GM19043 (cell line): ENCODE results near the gene BRCC3.

Experiments
- ATAC-seq: cut with Tn5 transposase; IDR thresholded peaks from one replicate; pipeline ENCODE4 v1.9.1; 2021; ENCODE audit warnings: low read depth; ENCODE audit not compliant: unreplicated experiment

The BRCC3 gene

GRCh38 chrX:155070975-155071693, at the start of gene BRCC3, which contains the start of the genes CMC4 and MTCP1:
Gene BRCC3 (plus strand): TSS chrX:155071508. CDS start chrX:155071528, 20 bp downstream.
Gene CMC4 (minus strand): TSS chrX:155071136. CDS start chrX:155064023, 7,113 bp downstream.
Gene MTCP1 (minus strand): TSS chrX:155071136. CDS start chrX:155066010, 5,126 bp downstream.
- ATAC-seq, result peak; percentile 80

DNA sequence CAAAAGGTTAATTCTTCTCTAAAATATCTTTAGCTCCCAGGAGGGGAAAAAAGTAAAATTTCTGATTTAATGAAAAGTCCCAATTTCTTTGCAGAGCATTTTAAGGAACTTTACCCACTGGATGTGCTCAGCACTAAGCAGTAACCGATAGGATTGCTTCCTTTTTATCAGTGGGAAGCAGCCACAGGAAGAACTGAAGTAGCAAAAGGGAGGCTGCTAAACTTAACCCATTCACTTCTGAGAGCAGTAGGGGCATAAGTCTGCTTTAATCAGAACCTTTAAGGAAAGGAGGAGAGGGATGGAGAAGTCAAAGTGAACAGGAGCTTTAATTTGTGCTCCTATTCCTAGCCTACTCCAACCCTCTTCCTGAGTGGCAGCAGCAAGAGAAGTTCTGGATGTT, 48.7 kb upstream of the BRCC3 start, which contains the start of gene F8:
Gene F8, minus strand, starts transcription at position 139 of the 400 bp plus-strand sequence. CDS start 171 bp downstream, outside the sequence.
- ATAC-seq, result no peak

- ATAC-seq, result no peak
These were observed 47.1 kb upstream of the BRCC3 start for GRCh38 chrX:155023907-155024833.

GRCh38 chrX:155026420-155026726, 44.9 kb upstream of the BRCC3 start:
- no peak for ATAC-seq

DNA sequence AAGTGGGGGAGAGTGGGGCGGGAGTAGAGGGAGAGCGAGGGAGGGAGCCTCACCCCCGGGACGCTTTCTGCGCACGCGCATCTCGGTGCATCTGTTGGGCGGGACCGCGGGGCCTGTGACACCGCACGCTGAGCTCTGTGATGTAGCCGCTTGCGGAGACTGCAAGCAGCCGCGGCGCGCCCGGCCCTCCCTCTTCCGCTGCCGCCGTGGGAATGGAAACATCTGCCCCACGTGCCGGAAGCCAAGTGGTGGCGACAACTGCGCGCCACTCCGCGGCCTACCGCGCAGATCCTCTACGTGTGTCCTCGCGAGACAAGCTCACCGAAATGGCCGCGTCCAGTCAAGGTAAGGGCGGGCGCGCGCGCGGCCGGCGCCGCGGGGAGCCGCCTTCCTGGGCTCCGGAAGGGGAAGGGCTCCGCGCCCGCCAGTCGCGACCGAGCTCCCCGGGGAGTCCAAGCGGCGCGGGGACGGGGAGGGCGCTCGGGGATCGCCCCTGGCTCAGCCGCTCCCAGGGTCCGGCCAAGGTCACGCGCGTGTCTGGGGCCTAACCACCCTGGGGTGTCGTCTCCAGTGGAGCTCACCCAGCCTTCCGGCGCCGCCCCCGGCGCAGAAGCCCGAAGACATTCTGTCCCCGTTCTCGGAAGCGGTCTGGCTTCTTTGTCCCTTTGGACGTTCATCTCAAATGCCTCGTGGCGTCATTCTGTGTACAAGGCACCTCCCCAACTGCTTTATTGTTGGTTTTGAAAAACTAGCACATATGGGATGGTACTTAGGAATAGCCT, 44.4 kb upstream of the BRCC3 start, which contains the start of gene FUNDC2:
Gene FUNDC2, plus strand, starts transcription at position 118 of the 782 bp plus-strand sequence. Its CDS starts 95 bp downstream, at position 213.
- ATAC-seq, result peak; percentile 90

- ATAC-seq, result no peak
These were observed 43.7 kb upstream of the BRCC3 start for GRCh38 chrX:155027509-155028066.

- no peak for ATAC-seq
These were observed 43.2 kb upstream of the BRCC3 start for GRCh38 chrX:155028129-155028528.

GRCh38 chrX:155028877-155029291, 42.4 kb upstream of the BRCC3 start:
- ATAC-seq, result no peak

- no peak for ATAC-seq
These were observed 39.7 kb upstream of the BRCC3 start for GRCh38 chrX:155031657-155032056.

DNA sequence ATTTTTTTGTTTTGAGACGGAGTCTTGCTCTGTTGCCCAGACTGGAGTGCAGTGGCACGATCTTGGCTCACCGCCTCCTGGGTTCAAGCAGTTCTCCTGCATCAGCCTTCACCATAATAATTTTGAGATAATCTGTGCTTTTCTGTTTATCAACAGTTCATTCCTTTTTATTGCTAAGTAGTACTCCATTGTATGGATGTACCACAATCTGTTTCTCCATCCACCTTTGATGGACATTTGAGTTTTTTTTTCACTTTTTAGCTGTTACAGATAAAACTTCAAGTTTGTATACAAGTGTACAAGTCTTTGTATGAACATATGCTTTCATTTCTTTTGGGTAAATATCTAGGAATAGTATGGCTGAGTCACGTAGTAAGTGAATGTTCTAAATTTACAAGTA, 35.6 kb upstream of the BRCC3 start:
- ATAC-seq, result no peak

GRCh38 chrX:155046129-155046810, 25.0 kb upstream of the BRCC3 start:
- ATAC-seq, result no peak

GRCh38 chrX:155046811-155047528, 24.3 kb upstream of the BRCC3 start:
- no peak for ATAC-seq

DNA sequence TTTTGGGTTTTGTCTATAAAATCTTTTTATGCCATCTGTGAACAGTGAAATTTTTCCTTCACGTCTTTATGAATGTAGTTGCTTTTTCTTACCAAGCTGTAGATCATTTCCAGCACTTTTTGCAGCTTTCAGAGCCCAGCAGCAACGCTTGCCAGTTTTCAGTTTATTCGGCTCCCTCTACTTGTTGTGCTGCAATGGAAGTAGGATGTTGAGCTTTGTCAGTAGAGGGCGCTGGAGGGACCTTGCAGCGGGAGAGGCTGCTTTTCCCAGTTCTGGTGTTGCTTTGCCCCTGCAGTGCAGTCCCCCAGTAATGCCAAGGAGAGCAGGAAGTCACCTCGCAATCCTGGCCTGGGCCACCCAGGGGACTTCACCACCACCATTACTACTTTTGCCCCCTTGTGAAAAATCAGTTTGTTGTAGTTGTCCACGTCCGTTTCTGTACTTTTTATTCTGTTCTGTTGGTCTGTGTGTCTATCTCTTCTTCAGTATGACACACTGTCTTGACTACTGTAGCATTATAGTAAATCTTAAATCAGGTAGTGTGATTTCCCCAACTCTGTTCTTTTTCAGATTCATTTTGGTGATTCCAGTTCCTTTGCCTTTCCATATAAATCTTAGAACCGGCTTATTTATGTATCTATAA, 22.2 kb upstream of the BRCC3 start:
- ATAC-seq, result no peak

GRCh38 chrX:155052738-155053498, 18.4 kb upstream of the BRCC3 start:
- no peak for ATAC-seq

- no peak for ATAC-seq
These were observed 17.7 kb upstream of the BRCC3 start for GRCh38 chrX:155053656-155054055.

- ATAC-seq, result no peak
These were observed 17.1 kb upstream of the BRCC3 start for GRCh38 chrX:155054255-155054654.

GRCh38 chrX:155055494-155055893, 15.8 kb upstream of the BRCC3 start:
- ATAC-seq, result no peak

DNA sequence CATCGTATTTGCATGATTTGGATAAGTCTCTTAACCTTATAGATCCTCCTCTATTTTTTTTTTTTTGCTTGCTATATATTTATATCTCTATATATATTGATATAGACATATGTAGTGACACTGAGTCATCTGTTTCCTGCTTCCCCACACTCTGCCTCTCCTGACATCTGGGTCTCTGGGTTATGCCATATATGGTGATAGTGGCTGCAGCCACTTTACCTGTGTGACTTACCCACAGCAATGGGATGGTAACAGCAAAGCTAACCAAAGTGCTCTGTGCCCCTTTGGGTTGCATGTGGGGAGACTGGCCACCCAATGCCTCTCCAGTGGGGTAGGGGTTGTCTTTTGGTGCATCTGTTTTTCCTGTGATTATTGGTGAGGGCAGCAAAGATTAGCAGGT, 14.8 kb upstream of the BRCC3 start:
- no peak for ATAC-seq
